ENCODE results near the gene GNAT3. TPM values are rescaled to one million over a fixed set of nuclear protein-coding genes. Genes with fewer than 3 reads are reported as not detected.

GNAT3 gene
- not detected in 2 replicates for total RNA-seq

DNA sequence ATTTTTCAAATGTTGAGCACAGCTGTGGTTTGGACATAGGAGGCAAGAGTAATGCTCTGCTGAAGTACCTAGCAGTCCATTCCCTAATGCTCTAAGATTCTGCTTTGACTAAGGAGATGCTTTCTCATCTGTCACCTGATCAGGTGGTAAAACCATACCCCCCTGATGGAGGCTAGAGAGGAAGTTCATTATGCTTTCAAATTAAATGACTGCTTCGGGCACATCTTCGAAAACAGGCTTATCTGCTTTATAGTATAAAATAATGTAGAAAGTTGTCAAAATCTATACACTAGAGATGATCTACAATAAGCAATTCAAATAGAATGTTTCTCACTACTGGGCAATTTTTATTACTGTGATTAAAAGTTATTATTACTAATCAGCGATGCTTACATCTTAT, at the start of gene GNAT3:
TSS of gene GNAT3 (minus strand) at position 101 of the 400 bp plus-strand sequence. CDS start 138 bp downstream, outside the sequence.
- intact Hi-C loops (cut with micrococcal nuclease), result no loop called here
- Mint-ChIP-seq H3K4me3 (ENCODE audit: low read depth) (no peak within 1 kb of the TSS), H3K4me1 (ENCODE audit: low read depth) (no peaks in the 10 kb centered on the region), H3K27ac (no peak within 1 kb of the TSS), H3K27me3 (ENCODE audit: low read depth) (no peaks in the 10 kb centered on the region), H3K36me3 (ENCODE audit: low read depth) (no peaks in the 10 kb centered on the region), H3K9me3 (no peaks in the 10 kb centered on the region)
- DNase-seq (ENCODE audit: low spot score), result no peak

DNA sequence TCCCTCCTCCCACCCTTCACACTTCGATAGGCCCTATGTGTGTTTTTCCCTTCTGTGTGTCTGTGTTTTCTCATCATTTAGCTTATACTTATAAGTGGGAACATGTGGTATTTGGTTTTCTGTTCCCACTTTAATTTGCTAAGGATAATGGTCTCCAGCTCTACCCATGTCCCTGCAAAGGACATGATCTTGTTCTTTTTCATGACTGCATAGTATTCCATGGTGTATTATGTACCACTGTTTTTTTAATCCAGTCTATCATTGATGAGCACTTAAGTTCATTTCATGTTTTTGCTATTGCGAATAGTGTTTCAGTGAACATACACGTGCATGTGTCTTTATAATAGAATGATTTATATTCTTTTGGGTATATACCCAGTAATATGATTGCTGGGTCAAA, 46.3 kb upstream of the GNAT3 start:
- H3K27me3 Mint-ChIP-seq (ENCODE audit: low read depth), result no peaks in the 10 kb centered on the region
- intact Hi-C loops (cut with micrococcal nuclease), result no loop called here
- no peak overlapping the region for H3K27ac Mint-ChIP-seq
- H3K36me3 Mint-ChIP-seq (ENCODE audit: low read depth), result no peaks in the 10 kb centered on the region
- no peak overlapping the region for H3K4me3 Mint-ChIP-seq (ENCODE audit: low read depth)
- H3K4me1 Mint-ChIP-seq (ENCODE audit: low read depth), result no peaks in the 10 kb centered on the region
- peaks cover 14% of the 10 kb centered on the region for H3K9me3 Mint-ChIP-seq
- no peak for DNase-seq (ENCODE audit: low spot score)

DNA sequence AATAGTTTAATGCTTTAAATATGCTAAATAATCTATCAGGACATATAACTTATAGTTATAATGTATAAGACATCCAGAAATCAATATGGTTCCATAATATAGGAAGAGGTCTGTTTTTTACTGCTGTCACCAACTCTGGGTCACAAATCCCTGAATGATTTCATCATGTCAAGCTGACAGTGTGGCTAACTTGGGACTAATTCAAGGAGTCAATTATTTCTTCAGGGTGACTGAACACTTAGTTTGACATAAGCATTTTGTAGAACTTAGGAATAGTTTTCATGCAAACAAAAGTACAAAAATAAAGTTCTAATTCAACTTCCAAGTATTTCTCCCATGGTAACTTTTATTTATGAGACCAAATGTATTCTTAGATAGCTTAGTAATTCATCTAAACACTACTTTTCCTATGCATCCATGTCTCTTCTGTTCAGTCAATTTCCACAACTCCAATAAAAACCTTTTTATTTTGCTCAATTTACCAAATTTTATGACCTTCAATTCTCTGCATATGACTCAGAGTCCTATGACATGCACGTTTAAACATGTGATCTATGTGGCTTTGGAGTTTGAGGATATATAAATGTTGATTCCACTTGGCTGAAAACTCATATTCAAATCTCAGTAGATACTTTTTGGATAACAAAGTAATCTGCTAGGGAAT, 40.3 kb upstream of the GNAT3 start:
- no peak overlapping the region for H3K4me3 Mint-ChIP-seq (ENCODE audit: low read depth)
- no peak overlapping the region for H3K27ac Mint-ChIP-seq
- no peaks in the 10 kb centered on the region for H3K36me3 Mint-ChIP-seq (ENCODE audit: low read depth)
- intact Hi-C loops (cut with micrococcal nuclease), result no loop called here
- H3K4me1 Mint-ChIP-seq (ENCODE audit: low read depth), result no peaks in the 10 kb centered on the region
- no peaks in the 10 kb centered on the region for H3K9me3 Mint-ChIP-seq
- no peak for DNase-seq (ENCODE audit: low spot score)
- H3K27me3 Mint-ChIP-seq (ENCODE audit: low read depth), result no peaks in the 10 kb centered on the region

DNA sequence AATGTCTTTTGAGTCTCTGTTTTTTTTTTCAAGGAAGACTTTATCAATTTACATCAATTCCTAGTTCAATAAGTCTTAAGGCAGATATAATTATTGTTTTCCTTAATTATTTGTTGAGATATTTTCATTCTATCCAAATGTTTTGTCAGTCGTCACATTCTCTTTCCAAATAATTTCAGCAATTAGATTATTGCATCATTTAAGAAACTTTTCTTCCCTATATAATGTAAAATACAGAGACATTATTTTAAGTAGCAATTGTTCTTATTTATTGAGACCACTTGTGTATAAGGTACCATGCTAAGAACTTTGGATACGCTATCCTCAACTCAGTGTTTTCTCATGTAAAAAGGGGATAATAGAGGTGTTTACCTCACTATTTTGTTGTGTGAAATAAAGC, 38.1 kb upstream of the GNAT3 start:
- intact Hi-C loops (cut with micrococcal nuclease), result no loop called here
- no peaks in the 10 kb centered on the region for H3K36me3 Mint-ChIP-seq (ENCODE audit: low read depth)
- H3K27ac Mint-ChIP-seq, result no peak overlapping the region
- no peaks in the 10 kb centered on the region for H3K27me3 Mint-ChIP-seq (ENCODE audit: low read depth)
- DNase-seq (ENCODE audit: low spot score), result no peak
- no peaks in the 10 kb centered on the region for H3K9me3 Mint-ChIP-seq
- no peaks in the 10 kb centered on the region for H3K4me1 Mint-ChIP-seq (ENCODE audit: low read depth)
- no peak overlapping the region for H3K4me3 Mint-ChIP-seq (ENCODE audit: low read depth)

DNA sequence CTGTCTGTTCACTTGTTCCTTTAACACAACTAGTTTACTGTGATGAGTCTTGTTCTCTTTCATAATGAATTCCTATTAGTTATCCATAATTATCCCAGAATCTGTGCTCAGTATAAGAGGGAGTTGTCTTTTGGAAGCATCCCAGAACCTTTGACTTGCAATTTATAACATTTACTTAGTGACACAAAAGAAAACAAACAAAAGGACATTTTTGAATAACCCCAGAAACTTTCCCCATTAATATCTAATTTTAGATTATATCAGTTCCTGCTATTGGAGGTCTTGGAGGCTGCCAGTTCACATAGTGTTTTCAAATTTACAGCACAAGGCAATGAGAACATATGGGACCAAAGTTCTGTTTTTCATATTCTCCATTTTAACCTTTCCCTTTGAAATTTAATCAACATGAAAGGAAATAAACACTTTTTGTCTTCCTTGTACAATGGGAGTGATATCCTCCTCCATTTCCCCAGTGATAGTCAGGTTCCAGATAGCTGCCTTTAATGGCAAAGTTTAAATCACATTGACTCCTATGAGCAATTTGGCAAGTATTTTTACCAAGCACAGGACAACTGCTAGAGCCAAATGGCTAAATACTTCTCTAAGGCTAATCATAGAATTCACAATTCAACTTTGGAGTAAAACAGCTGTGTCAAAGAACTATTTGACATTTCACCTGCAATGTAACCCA, 37.1 kb upstream of the GNAT3 start:
- no peak for DNase-seq (ENCODE audit: low spot score)
- no peak overlapping the region for H3K4me3 Mint-ChIP-seq (ENCODE audit: low read depth)
- H3K27me3 Mint-ChIP-seq (ENCODE audit: low read depth), result no peaks in the 10 kb centered on the region

DNA sequence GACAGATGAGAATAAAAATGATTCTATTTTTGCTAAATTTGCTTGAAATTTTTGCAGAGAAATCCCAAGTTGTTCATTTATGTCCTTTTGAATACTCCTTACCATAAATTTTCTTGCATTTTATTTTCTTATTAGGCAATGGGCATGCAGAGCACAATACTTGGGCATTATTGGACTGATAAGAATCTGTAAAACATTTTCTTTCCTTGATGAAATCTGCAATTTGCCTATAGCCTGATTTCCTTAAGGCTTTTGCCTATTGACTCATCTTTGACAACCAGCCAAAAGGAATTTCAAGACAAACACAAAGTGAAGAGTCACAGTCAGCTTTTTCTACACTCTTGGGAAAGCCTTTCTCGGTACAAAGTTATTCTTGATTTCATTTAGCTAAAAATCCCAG, 30.5 kb upstream of the GNAT3 start:
- Mint-ChIP-seq H3K27ac (no peak overlapping the region), H3K4me3 (ENCODE audit: low read depth) (no peak overlapping the region)

More for the DNA sequence above, 37.1 kb upstream of the GNAT3 start:
- H3K27ac Mint-ChIP-seq, result no peak overlapping the region
- intact Hi-C loops (cut with micrococcal nuclease), result no loop called here
- no peaks in the 10 kb centered on the region for H3K36me3 Mint-ChIP-seq (ENCODE audit: low read depth)
- no peaks in the 10 kb centered on the region for H3K4me1 Mint-ChIP-seq (ENCODE audit: low read depth)
- no peaks in the 10 kb centered on the region for H3K9me3 Mint-ChIP-seq

DNA sequence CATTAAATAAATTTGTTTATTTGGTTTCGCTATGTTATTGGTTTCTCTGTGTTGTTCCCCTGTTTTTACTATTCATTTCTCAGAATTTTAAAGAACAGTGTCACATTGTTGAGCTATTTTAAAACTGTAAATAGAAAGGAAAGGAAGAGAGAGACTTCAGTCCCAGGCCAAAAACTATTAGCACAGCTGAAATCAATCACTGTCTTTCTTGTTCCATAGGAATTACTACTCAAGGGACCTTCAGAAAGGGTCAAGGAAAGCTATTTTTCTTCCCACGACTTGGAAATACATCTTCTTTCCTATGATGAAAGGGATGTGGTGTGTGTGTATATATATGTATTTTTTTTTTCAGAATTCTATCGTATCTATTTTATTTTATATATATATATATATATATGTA, 29.0 kb upstream of the GNAT3 start:
- Mint-ChIP-seq H3K36me3 (ENCODE audit: low read depth) (no peaks in the 10 kb centered on the region), H3K27me3 (ENCODE audit: low read depth) (no peaks in the 10 kb centered on the region), H3K27ac (no peak overlapping the region), H3K4me3 (ENCODE audit: low read depth) (no peak overlapping the region), H3K4me1 (ENCODE audit: low read depth) (no peaks in the 10 kb centered on the region), H3K9me3 (no peaks in the 10 kb centered on the region)
- DNase-seq (ENCODE audit: low spot score), result no peak
- intact Hi-C loops (cut with micrococcal nuclease), result no loop called here

More for the DNA sequence above, 30.5 kb upstream of the GNAT3 start:
- DNase-seq (ENCODE audit: low spot score), result no peak
- no peaks in the 10 kb centered on the region for H3K9me3 Mint-ChIP-seq
- no peaks in the 10 kb centered on the region for H3K27me3 Mint-ChIP-seq (ENCODE audit: low read depth)
- H3K4me1 Mint-ChIP-seq (ENCODE audit: low read depth), result no peaks in the 10 kb centered on the region
- intact Hi-C loops (cut with micrococcal nuclease), result no loop called here
- no peaks in the 10 kb centered on the region for H3K36me3 Mint-ChIP-seq (ENCODE audit: low read depth)

DNA sequence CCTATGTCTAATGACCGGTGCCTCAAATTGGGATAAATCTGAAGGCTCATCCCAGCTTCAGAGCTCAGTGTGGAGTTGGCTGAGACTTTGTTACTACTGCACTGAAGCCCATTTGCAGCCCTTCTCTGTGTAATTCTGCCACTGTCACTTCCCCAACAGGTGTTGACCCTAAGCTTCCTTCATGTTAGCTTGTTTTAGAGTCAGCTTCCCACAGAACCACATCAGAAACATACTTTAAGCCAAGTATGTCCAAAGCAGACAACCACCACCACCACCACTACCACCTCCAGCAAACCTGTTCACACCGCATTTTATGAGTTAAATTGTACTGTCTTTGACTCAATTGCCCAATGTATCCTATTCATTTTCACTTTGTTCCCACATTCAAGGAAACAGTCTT, 25.2 kb upstream of the GNAT3 start:
- H3K9me3 Mint-ChIP-seq, result no peaks in the 10 kb centered on the region
- H3K27me3 Mint-ChIP-seq (ENCODE audit: low read depth), result no peaks in the 10 kb centered on the region
- H3K27ac Mint-ChIP-seq, result no peak overlapping the region
- intact Hi-C loops (cut with micrococcal nuclease), result no loop called here
- H3K4me3 Mint-ChIP-seq (ENCODE audit: low read depth), result no peak overlapping the region
- no peaks in the 10 kb centered on the region for H3K36me3 Mint-ChIP-seq (ENCODE audit: low read depth)
- no peak for DNase-seq (ENCODE audit: low spot score)
- no peaks in the 10 kb centered on the region for H3K4me1 Mint-ChIP-seq (ENCODE audit: low read depth)

DNA sequence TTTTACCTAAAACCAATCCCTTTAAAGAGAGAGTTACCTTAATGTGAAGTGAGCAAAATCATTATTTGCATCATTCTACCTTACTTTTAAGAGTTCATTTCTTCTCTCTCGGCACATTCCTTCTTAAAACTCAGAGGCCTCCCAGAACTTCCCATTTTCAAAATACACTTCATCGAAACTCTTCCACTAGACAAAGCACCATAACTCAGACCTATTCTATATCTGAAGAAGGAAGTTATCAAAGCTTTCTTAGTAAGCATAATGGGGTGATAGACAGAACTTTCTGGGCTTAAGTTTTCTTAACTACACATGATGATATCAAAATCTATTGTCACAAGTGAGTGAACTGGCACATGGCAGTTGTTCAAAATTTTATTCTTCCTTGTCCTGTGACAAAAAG, 24.6 kb upstream of the GNAT3 start:
- Mint-ChIP-seq H3K4me3 (ENCODE audit: low read depth) (no peak overlapping the region), H3K27ac (no peak overlapping the region), H3K27me3 (ENCODE audit: low read depth) (no peaks in the 10 kb centered on the region), H3K9me3 (no peaks in the 10 kb centered on the region), H3K36me3 (ENCODE audit: low read depth) (no peaks in the 10 kb centered on the region), H3K4me1 (ENCODE audit: low read depth) (no peaks in the 10 kb centered on the region)
- intact Hi-C loops (cut with micrococcal nuclease), result no loop called here
- DNase-seq (ENCODE audit: low spot score), result no peak

DNA sequence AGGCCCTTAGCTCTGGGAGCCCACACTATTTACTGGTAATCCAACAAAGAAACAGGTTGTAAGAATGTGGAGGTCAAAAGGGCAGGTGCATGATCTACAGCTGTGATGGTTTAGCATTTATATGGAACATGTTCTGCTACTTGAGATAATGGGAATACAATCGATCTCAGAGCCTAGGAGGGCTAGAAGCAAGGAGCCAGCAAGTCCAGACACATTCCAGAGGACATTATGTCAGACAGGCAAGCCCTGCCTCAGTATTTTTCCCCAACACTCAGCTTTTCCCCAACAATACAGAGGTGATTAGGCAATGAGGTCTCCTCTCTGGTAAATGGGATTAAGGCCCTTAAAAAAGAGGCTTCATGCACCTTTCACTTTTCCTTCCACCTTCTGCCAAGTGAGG, 21.4 kb upstream of the GNAT3 start:
- H3K4me3 Mint-ChIP-seq (ENCODE audit: low read depth), result no peak overlapping the region
- H3K27me3 Mint-ChIP-seq (ENCODE audit: low read depth), result no peaks in the 10 kb centered on the region
- intact Hi-C loops (cut with micrococcal nuclease), result no loop called here
- no peaks in the 10 kb centered on the region for H3K9me3 Mint-ChIP-seq
- no peak overlapping the region for H3K27ac Mint-ChIP-seq
- no peak for DNase-seq (ENCODE audit: low spot score)
- H3K4me1 Mint-ChIP-seq (ENCODE audit: low read depth), result no peaks in the 10 kb centered on the region
- no peaks in the 10 kb centered on the region for H3K36me3 Mint-ChIP-seq (ENCODE audit: low read depth)

DNA sequence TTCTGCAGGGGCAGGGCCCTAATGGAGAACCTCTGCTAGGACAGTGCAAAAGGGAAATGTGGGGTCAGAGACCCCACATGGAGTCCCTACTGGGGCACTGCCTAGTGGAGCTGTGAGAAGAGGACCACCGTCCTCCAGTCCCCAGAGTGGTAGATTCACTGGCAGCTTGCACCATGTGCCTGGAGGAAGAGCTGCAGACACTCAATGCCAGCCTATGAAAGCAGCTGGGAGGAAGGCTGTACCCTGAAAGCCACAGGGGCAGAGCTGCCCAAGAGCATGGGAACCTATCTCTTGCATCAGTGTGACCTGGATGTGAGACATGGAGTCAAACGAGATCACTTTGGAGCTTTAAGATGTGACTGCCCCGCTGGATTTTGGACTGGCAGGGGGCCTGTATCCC, 20.3 kb upstream of the GNAT3 start:
- Mint-ChIP-seq H3K9me3 (no peaks in the 10 kb centered on the region), H3K4me1 (ENCODE audit: low read depth) (no peaks in the 10 kb centered on the region), H3K36me3 (ENCODE audit: low read depth) (no peaks in the 10 kb centered on the region), H3K27ac (no peak overlapping the region), H3K27me3 (ENCODE audit: low read depth) (no peaks in the 10 kb centered on the region), H3K4me3 (ENCODE audit: low read depth) (no peak overlapping the region)
- DNase-seq (ENCODE audit: low spot score), result no peak
- intact Hi-C loops (cut with micrococcal nuclease), result no loop called here

DNA sequence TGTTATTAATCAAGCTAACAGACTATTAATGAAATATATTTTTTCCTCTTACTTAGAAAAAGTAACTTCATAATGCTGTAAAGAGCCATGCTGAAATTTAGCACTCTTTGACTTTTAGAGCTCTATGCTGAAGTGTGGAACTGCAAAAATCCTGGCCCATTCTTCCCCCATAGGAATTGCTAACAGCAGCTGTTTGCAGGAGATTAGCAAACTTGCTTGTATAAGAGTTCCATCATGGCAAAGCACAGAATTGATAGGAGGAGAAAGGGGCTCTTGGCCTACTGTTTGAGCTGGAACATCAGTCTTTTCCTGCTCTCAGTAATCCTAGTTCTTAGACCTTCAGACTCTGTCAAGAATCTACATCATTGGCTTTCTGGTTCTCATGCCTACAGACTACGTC, 18.3 kb upstream of the GNAT3 start:
- Mint-ChIP-seq H3K9me3 (no peaks in the 10 kb centered on the region), H3K4me3 (ENCODE audit: low read depth) (no peak overlapping the region), H3K36me3 (ENCODE audit: low read depth) (no peaks in the 10 kb centered on the region), H3K27me3 (ENCODE audit: low read depth) (no peaks in the 10 kb centered on the region), H3K27ac (no peak overlapping the region), H3K4me1 (ENCODE audit: low read depth) (no peaks in the 10 kb centered on the region)
- intact Hi-C loops (cut with micrococcal nuclease), result no loop called here
- no peak for DNase-seq (ENCODE audit: low spot score)

DNA sequence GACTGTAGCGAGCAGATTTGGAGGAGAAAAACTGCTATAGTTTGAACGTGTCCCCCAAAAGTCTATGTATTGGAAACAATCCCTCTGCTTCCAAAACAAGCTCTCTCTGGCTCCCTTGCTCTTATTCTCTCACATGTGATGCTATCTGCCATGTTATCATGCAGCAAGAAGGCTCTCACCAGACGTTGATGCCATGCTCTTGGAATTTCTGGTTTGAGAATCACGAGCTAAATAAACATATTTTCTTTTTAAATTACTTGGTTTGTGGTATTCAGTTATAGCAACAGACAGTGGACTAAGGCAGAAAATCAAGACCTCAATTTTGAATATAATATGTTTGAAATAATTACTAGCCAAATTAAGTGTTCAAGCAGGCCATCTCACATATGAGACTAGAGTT, 17.5 kb upstream of the GNAT3 start:
- intact Hi-C loops (cut with micrococcal nuclease), result no loop called here
- DNase-seq (ENCODE audit: low spot score), result no peak
- Mint-ChIP-seq H3K36me3 (ENCODE audit: low read depth) (no peaks in the 10 kb centered on the region), H3K4me3 (ENCODE audit: low read depth) (no peak overlapping the region), H3K27ac (no peak overlapping the region), H3K27me3 (ENCODE audit: low read depth) (no peaks in the 10 kb centered on the region), H3K9me3 (no peaks in the 10 kb centered on the region), H3K4me1 (ENCODE audit: low read depth) (no peaks in the 10 kb centered on the region)

Measured in activated T-helper 2 cell treated with anti-CD3 and anti-CD28 coated beads, Interferon-gamma antibody, Interleukin-2, Interleukin-4, amounts not matched to agents 10 μg/mL and 5 μg/mL and 100 μg/mL, durations not matched to agents 14 hours and 24 hours and 36 hours (primary cell).